NCI-H1048 (cell line): Measurements from ENCODE around the gene EPC1.

Experiments used
- DNase-seq: peaks from one replicate; lab custom pipeline; 2025; lab: John Stamatoyannopoulos, UW

Gene EPC1

GRCh38 chr10:32337350-32337749 lies 9.6 kb downstream of the EPC1 start:
- no peak for DNase-seq

GRCh38 chr10:32333849-32334248 lies 13.1 kb downstream of the EPC1 start:
- DNase-seq, result no peak

DNA sequence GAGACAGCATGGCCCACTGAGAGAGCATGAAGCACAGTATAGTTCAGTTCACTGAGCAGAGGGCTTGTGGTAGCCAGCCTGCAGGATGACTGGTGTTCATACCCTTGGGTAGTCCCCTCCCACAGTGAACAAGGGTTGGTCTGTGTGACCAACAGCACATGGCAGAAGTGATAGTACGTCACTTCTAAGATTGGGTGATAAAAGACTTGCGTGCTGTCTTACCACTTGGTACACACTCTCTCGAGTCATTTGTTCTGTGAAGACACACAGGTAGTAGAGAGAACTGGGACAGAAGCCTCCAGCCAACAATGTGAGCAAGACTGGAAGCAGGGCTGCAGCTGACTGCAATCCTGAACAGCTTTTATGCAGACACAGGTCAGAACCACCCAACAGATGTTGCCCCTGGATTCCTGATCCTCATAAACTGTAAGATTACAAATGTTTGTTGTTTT lies 14.6 kb downstream of the EPC1 start:
- no peak for DNase-seq

- DNase-seq, result no peak
These were observed 15.4 kb downstream of the EPC1 start for GRCh38 chr10:32331606-32332005.

DNA sequence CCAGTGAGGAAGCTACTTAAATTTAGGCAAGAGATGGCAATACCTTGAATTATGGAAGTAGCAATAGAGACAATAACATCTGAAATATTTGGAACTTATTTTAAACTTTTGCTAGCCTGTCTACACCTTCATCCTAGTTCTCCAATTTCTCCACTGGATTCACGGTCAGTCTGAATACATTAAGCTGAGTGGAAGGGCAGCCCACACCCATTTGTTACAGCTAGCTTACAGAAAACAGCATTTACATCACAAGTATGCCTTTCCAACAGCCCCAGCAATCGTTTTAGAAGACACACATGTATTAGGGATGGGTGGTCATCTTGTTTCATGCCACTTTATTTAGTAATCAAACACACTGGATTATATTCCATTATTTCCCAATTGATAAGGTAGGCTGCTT lies 16.7 kb downstream of the EPC1 start:
- DNase-seq, result no peak

- no peak for DNase-seq
These were observed 17.9 kb downstream of the EPC1 start for GRCh38 chr10:32329061-32329460.

- DNase-seq, result no peak
These were observed 18.5 kb downstream of the EPC1 start for GRCh38 chr10:32328499-32328898.

DNA sequence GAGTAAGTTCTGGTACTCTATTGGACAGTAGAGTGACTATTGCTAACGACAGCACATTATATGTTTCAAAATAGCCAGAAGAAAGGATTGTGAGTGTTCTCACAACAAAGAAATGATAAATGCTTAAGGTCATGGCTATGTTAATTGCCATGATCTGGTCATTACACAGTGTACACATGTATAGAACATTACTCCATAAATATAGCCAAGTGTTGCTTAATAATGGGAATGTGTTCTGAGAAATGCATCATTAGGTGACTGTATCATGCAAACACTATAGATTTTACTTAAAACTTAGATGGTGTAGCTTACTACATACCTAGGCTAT lies 19.6 kb downstream of the EPC1 start:
- DNase-seq, result no peak

- DNase-seq, result no peak
These were observed 20.1 kb downstream of the EPC1 start for GRCh38 chr10:32326680-32327363.

DNA sequence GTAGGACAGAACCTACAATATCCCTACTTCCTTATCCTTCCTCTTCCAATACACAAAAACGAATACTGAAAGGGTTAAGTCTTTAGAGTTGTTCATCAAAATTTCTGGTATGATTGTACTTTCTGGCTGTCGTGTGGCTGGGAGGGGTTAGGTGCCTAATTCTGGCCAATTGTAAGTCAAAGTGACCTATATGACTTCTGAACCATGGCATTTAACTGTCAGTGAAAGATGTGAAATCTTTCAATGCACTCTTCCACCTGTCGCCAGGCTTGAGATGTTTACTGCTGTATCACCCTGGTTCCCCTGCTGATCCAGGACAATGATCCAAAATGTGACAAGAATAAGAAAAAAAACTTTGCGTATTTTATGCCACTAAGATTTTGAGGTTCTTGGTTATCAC lies 20.8 kb downstream of the EPC1 start:
- DNase-seq, result no peak

DNA sequence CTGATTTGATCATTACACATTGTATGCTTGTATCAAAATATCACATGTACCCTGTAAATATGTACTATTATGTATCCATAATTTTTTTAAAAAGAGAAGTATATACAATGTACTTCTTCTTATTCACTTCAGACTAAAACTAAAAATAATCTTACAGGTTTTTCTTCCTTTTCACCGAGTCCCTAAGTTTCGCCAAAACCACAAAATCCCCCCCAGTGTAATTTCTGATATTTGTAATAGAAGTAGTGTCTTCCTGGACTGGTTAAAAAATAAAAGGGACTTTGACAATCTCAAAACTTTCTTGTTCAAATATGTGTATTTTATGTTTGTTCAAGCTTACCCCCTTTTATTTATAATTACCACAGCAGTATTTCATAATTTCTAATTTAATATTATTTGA lies 23.9 kb downstream of the EPC1 start:
- no peak for DNase-seq

DNA sequence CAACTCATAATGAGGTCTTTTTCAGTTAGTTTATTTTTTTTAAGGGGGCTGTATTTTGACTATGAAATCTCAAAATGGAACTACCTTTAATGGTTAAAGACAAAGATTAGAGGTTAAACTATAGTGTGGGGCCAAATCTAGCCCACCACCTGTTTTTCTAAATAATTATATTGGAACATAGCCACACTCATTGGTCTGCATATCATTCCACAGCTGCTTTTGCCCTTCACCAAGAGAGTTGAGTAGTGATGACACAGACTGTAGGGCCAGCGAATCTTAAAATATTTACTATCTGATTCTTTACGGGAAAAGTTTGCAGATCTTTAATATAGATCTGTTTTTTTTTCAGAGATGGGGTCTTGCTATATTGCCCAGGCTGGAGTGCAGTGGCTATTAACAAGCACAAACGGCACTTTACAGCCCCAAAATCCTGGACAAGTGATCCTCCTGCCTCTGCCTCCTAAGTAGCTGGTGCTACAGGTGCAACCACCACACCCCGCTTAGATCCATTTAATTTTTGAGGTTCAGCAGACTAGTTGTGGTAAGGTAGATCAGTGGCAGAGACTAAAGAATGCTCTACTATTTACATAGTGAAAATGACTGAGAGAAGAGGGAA lies 25.8 kb downstream of the EPC1 start:
- DNase-seq, result no peak

DNA sequence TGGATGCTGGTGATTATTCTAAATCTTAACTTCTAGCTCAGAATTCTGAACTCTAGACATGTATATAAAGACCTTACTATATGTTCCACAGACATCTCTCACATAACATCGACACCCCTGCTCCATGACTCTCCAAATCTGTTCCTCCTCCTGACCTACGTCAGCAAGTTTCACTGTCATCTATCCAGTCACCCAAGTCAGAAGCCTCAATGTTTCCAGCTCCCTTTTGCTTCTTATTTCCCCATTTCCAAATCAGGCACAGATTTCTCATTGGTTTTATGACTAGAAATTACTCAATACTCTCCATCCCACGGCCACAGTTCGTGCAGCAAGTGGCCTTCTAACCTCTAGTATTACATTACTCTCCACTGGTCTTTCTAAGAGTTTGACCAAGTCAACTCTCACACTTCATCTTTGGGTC lies 28.5 kb downstream of the EPC1 start:
- DNase-seq, result no peak

- DNase-seq, result no peak
These were observed 29.1 kb downstream of the EPC1 start for GRCh38 chr10:32317795-32318357.

GRCh38 chr10:32315424-32315823 lies 31.5 kb downstream of the EPC1 start:
- no peak for DNase-seq

GRCh38 chr10:32314588-32314987 lies 32.4 kb downstream of the EPC1 start:
- DNase-seq, result no peak

DNA sequence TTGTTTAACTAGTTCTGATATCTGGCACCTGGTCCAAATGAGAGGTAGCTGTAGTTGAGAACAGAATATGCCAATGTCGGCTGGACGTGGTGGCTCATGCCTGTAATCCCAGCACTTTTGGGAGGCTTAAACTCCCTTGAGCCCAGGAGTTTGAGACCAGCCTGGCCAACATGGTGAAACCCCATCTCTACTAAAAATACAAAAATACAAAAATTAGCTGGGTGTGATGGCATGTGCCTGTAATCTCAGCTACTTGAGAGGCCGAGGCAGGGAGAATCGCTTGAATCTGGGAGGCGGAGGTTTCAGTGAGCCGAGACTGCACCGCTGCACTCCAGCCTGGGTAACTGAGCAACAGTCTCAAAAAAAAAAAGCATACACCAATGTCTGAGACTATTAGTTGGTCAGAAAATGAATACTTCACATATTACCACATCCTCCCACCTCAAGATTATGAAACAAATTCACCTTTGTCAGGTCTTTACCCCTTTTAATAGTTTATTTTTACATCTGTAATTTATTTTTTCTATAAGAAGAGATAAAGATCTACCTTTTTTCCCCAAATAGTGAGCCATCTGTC lies 38.8 kb downstream of the EPC1 start:
- DNase-seq, result no peak

DNA sequence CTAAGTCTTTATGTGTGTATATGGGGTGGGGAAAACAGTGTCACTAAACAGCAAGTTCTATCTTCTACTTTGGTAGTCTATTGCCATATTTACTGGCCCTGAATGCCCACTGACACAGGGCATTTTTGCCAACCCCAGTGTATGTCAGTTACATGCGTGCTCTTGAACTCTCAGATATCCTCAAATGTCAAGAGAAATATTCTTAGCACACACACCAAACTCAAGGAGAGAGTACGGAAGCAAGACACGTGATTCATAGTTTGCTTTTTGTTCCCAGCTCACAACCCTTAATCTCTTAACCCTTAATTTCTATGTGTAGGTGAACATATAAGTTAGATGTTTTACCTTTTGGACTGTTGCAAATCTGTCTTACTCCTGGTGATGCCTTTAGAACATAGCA lies 39.3 kb downstream of the EPC1 start:
- no peak for DNase-seq

DNA sequence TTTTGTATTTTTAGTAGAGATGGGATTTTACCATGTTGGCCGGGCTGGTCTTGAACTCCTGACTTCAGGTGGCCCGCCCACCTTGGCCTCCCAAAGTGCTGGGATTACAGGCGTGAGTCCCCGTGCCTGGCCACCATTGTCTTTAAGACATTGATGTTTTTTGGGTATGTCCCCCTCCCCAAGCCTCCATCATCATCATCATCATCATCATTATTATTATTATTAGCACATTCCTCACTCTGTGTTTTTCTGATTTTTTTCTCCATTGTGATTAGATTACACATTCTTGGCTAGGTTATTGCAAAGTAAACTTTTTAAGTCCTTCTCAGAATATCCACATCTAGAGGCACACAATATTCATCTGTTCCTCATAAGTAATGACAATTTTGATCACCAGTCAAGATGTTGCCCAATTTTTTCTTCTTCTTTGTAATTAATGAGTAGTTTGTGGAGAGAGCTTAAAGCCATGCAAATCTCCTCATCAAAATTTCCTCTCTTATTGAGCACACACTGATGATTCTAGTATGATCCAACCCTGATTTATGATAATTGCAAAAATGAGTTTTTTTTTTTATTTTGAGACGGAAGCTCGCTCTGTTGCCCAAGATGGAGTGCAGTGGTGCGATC lies 47.5 kb downstream of the EPC1 start:
- no peak for DNase-seq

DNA sequence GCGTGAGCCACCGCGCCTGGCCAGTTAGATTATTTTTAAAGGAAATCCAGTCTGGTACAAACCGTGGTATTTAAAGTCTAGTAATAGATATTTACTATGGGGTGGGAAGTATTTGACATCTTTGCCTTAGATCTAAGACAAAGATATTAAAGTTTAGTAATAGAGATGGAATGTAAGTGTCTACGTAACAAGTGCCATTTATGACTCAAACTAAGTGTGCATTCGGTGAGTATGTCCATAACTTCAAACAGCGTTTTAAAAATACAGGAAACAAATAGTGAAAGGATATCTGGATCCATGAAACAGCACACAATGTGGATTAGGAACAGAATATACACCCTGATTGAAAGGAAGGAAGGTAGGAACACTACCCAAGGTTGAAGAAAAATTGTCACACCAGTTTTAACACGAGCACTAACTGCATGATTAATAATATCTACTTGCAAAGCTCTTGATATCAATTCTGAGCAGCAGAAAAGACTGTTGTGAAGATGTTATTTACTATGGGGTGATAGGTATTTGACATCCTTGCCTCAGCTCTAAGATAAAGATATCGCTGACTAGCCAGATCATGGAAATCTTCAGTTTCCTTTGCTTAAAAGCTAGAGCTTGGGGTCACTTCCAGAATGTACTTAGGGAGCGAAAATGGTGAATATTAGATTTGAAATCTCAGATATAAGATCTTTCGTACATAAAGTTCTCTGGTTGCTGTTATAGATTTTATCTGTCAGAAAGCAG lies 48.7 kb downstream of the EPC1 start:
- no peak for DNase-seq

- DNase-seq, result no peak
These were observed 51.9 kb downstream of the EPC1 start for GRCh38 chr10:32295027-32295426.

DNA sequence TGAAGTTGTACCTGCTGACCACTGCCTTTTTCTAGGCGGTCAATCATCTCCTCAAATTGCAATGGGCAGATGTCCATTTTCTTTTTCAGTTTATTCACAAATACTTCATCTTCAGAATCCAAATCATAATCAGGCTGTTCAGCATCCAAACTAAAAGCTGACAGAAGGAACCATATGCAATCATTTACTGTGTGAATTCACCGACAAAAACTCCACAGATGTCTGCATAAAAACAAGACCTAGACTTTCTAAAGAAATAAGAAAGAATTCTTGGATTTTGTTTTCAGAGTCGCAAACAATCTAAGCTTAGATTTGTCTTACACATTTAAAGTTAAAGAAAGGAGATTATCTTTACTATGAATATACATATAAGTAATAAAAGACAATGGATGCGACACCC lies 53.4 kb downstream of the EPC1 start:
- DNase-seq, result no peak
